Nephron (organoid): ENCODE data around the gene AKR1E2.

Experiments
- H3K27ac Mint-ChIP-seq, 3 experiments: 2 replicates each; pipeline ENCODE4 v1.8.0; 2020; ENCODE audit warnings: mixed read lengths in 3 of 3, mild to moderate bottlenecking in 2 of 3, moderate library complexity in 1 of 3
- H3K27me3 Mint-ChIP-seq: 2 replicates; pipeline ENCODE4 v1.8.0; 2021; ENCODE audit warnings: low read depth, mild to moderate bottlenecking, moderate library complexity, mixed read lengths
- H3K36me3 Mint-ChIP-seq: 2 replicates; pipeline ENCODE4 v1.8.0; 2020; ENCODE audit warnings: low read depth, mixed read lengths
- H3K4me1 Mint-ChIP-seq: 2 replicates; pipeline ENCODE4 v1.8.0; 2020; ENCODE audit warnings: mixed read lengths
- H3K4me3 Mint-ChIP-seq, 3 experiments: 2 replicates each; pipeline ENCODE4 v1.8.0; 2020; ENCODE audit warnings: mild to moderate bottlenecking in 3 of 3, mixed read lengths in 3 of 3, moderate library complexity in 2 of 3
- H3K9me3 Mint-ChIP-seq: 2 replicates; pipeline ENCODE4 v1.8.0; 2020; ENCODE audit warnings: mixed read lengths
- TF ChIP-seq, protein P1 (sequence below), 3 experiments: fragments of 200-600 bp; sonication (generic); IDR thresholded peaks; one replicate each; pipeline ENCODE4 v1.5.0; 2021; ENCODE audit warnings: antibody characterized with exemption in 3 of 3; ENCODE audit not compliant: unreplicated experiment in 3 of 3

Gene AKR1E2

DNA sequence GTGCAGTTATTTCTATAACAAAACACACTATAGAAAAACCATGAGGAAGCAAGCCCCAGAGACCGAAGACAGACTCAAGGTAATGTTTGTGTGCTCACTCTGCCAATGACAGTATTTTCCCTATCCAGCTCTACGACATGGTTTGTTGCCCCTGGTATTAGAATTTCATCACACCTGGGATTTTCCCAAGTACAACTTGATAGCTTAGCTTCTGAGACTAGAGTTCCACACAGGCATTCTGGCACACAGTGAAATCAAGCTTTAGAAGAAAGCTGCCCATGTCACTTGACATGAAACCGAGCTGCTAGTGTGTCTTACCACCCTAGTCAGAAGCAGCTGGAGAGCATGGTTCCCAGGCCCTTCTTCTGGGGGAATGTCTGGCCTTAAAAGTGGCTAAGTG, 44.1 kb upstream of the AKR1E2 start:
- TF ChIP-seq, protein P1, sequence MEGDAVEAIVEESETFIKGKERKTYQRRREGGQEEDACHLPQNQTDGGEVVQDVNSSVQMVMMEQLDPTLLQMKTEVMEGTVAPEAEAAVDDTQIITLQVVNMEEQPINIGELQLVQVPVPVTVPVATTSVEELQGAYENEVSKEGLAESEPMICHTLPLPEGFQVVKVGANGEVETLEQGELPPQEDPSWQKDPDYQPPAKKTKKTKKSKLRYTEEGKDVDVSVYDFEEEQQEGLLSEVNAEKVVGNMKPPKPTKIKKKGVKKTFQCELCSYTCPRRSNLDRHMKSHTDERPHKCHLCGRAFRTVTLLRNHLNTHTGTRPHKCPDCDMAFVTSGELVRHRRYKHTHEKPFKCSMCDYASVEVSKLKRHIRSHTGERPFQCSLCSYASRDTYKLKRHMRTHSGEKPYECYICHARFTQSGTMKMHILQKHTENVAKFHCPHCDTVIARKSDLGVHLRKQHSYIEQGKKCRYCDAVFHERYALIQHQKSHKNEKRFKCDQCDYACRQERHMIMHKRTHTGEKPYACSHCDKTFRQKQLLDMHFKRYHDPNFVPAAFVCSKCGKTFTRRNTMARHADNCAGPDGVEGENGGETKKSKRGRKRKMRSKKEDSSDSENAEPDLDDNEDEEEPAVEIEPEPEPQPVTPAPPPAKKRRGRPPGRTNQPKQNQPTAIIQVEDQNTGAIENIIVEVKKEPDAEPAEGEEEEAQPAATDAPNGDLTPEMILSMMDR (IDR thresholded peaks at IDR 0.05; ENCODE audit: unreplicated experiment in 3 of 3): no peak
- Mint-ChIP-seq H3K27ac (no peak overlapping the region), H3K4me3 (no peak overlapping the region), H3K9me3 (no peaks in the 10 kb centered on the region), H3K4me1 (peaks cover 17% of the 10 kb centered on the region), H3K27me3 (no peaks in the 10 kb centered on the region), H3K36me3 (no peaks in the 10 kb centered on the region)

DNA sequence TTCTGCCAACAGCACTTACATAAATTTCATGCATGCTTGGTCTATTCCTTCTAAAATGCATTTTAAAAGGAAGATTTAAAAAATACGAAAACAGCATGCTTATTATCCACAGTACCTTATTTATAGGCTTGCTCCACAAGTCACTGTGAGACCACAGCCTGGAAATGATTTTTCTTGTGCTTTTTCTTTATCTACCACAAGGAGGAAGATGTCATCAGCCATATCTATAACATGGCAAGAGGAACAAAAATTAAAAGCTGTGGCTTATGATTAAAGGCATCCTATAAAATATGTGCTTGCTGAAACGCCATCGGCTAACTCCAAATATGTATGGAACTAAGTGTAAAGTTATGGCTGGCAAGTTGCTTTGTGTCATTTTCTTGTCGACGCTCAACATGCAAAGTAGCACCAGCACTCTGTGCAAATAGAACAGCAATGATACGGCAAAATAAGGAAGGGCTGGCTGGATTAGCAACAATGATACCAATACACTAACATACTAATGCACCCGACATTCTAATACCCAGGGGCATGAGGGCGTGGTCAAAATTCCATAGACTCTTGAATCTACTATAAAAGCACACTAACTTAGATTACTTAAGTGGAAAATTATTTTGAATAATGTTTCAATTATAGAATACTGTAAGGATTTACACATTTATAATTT, 41.2 kb upstream of the AKR1E2 start:
- Mint-ChIP-seq H3K4me1 (peaks cover 17% of the 10 kb centered on the region), H3K9me3 (no peaks in the 10 kb centered on the region), H3K4me3 (no peak overlapping the region), H3K27me3 (no peaks in the 10 kb centered on the region), H3K27ac (no peak overlapping the region), H3K36me3 (no peaks in the 10 kb centered on the region)
- TF ChIP-seq, protein P1 (IDR thresholded peaks at IDR 0.05; ENCODE audit: unreplicated experiment in 3 of 3): no peak

- H3K9me3 Mint-ChIP-seq: no peaks in the 10 kb centered on the region
- no peaks in the 10 kb centered on the region for H3K36me3 Mint-ChIP-seq
- no peak overlapping the region for H3K27ac Mint-ChIP-seq
- peaks cover 11% of the 10 kb centered on the region for H3K4me1 Mint-ChIP-seq
- no peaks in the 10 kb centered on the region for H3K27me3 Mint-ChIP-seq
- TF ChIP-seq, protein P1 (IDR thresholded peaks at IDR 0.05; ENCODE audit: unreplicated experiment in 3 of 3): no peak
- H3K4me3 Mint-ChIP-seq: no peak overlapping the region
These were observed 39.8 kb upstream of the AKR1E2 start for GRCh38 chr10:4786043-4786839.

- TF ChIP-seq, protein P1 (IDR thresholded peaks at IDR 0.05; ENCODE audit: unreplicated experiment in 3 of 3): no peak
These were observed 36.0 kb upstream of the AKR1E2 start for GRCh38 chr10:4790045-4790444.

GRCh38 chr10:4790922-4791321, 35.1 kb upstream of the AKR1E2 start:
- Mint-ChIP-seq H3K36me3 (no peaks in the 10 kb centered on the region), H3K27me3 (no peaks in the 10 kb centered on the region), H3K27ac (no peak overlapping the region), H3K4me1 (no peaks in the 10 kb centered on the region), H3K9me3 (peaks cover 6% of the 10 kb centered on the region), H3K4me3 (no peak overlapping the region)
- TF ChIP-seq, protein P1 (IDR thresholded peaks at IDR 0.05; ENCODE audit: unreplicated experiment in 3 of 3): no peak

More at GRCh38 chr10:4790045-4790444, 36.0 kb upstream of the AKR1E2 start:
- Mint-ChIP-seq H3K27me3 (no peaks in the 10 kb centered on the region), H3K9me3 (peaks cover 3% of the 10 kb centered on the region), H3K4me3 (no peak overlapping the region), H3K36me3 (no peaks in the 10 kb centered on the region), H3K4me1 (peaks cover under 1% of the 10 kb centered on the region), H3K27ac (no peak overlapping the region)
